HG03442 (cell line): Measurements from ENCODE around the gene NDUFB8.

Source experiments
- ATAC-seq: cut with Tn5 transposase; IDR thresholded peaks from one replicate; pipeline ENCODE4 v1.9.1; 2021; ENCODE audit warnings: mild to moderate bottlenecking, moderate library complexity; ENCODE audit not compliant: unreplicated experiment

Gene NDUFB8

DNA sequence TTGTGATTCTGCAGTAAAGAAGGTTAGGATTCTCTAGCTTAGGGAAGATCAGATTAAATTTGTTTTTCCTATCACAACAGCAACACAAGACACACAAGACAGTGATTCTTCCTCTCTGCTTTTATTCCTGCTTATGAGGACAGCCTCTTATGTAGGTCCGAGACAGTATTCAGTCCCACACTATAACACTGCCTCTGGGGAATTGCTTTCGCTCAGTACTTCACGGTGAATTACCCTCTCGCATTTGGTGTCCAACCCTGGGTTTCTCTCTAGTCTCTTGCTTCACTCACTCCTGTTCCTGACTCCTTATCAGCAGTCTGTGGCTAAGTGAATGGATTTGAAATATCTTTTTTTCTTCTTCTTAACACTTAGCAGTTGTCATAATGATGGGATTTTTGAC, 7.8 kb upstream of the NDUFB8 start:
- no peak for ATAC-seq

DNA sequence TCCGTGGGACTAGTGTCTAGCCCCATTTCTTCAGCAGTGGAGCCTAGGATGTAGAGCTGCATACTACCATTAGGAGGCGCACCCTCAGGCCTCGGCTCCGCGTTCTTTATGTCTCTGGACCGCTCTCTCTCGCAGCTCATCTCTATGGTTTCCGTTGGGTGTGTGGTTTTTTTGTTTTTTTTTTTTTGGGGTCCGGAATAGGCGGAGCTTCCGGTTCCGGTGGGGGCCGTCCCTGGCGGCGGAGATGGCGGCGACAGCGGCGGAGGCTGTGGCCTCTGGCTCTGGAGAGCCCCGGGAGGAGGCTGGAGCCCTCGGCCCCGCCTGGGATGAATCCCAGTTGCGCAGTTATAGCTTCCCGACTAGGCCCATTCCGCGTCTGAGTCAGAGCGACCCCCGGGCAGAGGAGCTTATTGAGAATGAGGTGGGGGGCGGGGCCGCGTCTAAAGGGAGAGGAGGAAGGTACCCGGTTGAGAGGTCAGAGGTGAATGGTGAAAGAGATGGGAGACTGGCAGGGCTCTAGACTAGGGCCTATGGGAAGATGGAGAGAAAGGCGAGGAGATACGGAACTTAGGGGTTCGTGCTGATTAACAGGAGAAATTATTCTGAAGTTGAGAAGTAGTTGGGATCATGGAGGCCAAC, 6.2 kb upstream of the NDUFB8 start, which contains the start of gene HIF1AN:
HIF1AN (plus strand) TSS at position 229 of the 639 bp plus-strand sequence; CDS start at position 245, 16 bp downstream.
- ATAC-seq: peak; percentile 94

DNA sequence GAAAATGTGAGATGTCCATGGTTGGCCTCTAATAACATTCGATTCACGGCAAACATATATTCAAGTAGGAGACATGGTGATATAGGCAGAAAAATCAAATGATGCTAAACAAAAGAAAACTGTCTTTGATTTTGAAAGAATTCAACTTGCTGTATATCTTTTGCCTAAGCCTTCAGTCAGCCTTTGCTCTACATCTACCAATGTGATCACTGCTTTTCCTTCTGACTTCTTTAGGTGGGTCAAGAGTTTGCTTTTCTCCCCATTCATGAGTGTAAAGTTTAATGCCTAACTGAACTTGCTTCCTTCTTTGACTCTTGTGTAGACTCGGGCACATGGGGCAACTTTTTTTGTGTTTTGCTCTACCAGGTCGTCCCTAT, 5.7 kb upstream of the NDUFB8 start:
- ATAC-seq: no peak

DNA sequence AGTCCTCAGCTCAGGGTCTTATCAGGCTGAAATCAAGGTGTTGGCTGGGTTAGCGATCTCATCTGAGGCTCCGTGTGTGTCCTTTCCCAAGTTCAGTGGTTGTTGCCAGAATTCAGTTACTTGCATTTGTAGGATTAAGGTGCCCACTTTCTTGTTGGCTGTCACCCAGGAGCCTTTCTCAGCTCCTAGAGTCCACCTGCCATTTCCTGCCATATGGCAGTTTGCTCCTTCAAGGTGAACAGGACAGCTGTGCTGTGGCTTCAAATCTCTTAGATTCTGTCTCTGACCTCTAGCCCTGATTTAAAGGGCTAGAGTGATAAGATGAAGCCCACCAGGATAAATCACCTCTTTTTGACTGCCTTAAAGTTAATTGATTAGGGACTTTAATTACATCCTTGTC, 5.1 kb upstream of the NDUFB8 start:
- ATAC-seq: no peak

DNA sequence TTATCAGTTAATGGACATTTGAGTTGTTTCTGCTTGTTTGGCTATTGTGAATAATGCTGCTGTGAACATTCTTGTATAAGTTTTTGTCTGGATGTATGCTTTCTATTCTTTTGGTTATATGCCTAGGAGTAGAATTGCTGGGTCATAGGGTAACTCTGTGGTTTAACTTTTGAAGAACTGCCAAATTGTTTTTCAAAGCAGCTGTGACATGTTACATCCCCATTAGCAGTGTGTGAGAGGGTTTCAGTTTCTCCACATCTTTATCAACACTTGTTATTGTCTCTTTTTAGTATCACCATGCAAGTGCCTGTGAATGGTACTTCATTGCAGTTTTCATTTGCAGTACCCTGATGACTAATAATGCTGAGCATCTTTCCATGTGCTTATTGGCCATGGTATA, 2.1 kb upstream of the NDUFB8 start:
- ATAC-seq: no peak

DNA sequence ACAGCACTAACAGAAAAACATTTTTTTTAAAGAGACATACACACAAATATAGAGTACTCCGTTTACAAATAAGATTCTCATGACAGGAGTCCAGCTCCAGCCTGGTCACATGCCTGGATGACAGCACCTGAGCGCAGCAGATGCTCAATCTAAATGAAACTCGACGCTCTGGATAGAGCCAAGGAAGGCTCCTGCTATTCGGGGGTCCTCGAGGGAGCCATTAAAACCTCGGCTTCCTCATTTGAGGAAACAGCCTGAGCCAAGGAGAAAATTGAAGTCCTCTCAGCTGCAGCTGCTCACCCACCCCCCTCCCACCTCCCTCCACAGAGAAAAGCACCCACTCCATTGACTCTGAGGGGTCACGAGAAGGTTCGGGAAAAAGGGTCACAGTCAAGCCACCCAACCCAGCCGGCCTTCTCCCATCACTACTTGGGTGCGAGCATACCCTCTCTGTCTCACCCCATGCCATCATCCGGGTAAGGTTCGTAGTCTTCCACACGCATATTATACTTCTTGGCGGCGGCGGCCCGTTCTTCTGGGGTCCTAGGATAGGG, 673 bp downstream of the NDUFB8 start:
- peak; percentile 26 for ATAC-seq

DNA sequence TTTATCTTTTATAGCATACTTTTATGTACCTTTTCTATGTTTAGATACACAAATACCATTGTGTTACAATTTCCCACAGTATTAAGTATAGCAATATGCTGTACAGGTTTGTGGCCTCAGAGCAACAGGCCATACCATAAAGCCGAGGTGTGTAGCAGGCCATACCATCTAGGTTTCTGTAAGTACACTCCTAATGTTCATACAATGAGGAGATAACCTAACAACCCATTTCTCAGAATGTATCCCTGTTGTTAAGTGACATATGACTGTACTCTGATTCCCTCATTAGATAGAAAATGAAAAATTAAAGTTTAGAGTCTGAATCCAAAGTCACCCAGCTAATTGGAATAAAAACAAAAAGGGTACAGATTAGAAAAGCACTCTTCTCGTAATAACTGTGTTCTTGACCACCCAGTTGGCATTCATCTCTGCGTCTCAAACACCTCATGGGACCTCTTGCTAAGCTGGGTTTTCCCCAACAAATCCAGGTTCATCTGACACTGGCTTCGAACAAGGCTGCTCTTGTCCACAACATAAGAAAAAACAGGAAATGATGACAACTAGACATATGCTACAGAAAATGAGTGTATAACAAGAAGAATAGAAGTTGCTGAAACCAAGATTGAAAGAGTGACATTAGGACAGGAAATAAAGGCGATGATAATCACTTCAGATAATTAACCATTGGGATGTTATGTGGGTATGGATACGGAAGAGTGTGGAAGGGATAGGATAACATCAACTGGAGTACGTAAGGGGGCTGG, 1.4 kb downstream of the NDUFB8 start:
- ATAC-seq: no peak

DNA sequence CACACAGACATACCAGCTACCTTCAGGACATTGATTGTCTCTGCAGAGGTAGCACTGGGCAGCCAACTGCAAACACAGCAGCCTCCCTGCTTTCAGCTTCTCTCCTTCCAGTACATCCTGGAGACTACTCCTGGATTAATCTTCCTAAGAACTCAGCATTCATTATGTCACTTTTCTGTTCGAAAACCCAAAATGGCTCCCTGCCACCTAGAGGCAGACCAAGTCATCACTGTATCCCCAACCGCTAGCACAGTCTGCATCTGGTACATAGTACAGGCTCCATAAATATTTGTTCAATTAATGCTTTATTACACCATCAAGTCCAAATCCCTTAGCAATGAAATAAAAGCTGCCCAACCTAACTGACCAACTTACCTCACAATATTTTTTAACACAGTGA, 5.0 kb downstream of the NDUFB8 start:
- no peak for ATAC-seq

DNA sequence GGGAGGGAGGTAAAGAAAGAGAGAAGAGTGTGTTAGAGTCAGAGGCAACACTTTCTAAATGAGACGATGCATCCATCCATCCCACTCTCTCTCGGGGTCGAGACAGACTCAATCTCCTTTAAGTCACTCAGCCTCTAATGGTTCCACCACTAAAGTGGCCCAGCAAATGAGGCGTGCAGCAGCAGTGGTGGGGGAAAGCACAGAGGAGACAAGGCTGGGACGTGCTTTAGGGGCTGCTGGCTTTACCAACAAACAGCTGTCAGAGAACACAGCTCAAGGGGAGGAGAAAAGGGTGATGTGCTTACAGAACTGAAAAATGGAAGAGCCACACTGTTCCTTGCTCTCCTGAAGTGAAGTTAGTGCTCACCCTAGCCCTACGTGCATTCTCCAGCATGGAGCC, 5.5 kb downstream of the NDUFB8 start:
- ATAC-seq: no peak

DNA sequence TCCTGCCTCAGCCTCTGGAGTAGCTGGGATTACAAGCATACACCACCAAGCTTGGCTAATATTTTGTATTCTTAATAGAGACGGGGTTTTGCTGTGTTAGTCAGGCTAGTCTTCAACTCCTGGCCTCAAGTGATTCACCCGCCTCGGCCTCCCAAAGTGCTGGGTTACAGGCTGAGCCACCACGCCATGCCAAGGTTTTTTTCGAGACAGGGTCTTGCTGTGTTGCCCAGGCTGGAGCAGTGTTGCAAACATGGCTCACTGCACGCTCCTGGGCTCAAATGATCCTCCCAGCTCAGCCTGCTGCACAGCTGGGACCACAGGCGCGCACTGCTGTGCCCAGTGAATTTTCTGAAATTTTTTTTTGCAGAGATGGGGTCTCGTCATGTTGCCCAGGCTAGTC, 6.7 kb downstream of the NDUFB8 start:
- ATAC-seq: no peak

DNA sequence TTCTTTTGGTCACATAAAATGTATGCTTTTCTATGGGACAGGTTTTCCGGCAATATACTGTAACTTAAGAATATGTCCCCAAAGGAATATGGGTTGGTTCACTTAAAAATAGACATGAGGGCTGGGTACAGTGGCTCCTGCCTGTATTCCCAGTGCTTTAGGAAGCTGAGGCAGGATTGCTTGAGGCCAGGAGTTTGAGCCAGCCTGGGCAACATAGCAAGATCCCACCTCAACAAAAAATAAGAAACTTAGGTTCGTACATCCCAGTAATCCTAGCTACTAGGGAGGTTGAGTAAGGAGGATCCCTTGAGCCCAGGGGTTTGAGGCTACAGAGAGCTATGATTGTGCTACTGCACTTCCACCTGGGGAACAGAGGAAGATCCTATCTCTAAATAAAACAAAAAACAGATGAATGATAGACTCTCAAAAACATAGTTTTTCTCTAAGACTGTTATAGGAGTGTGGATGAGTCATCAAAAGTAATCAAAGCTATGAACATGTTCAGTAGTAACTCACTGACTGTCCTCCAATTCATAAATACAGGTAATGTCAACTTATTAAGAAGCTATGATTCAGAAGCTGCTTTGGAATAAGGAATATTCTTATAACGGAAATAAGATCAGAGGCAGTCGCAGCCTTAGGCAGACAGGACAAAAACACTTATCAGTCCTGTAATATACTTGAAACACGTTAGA, 7.4 kb downstream of the NDUFB8 start:
- no peak for ATAC-seq

DNA sequence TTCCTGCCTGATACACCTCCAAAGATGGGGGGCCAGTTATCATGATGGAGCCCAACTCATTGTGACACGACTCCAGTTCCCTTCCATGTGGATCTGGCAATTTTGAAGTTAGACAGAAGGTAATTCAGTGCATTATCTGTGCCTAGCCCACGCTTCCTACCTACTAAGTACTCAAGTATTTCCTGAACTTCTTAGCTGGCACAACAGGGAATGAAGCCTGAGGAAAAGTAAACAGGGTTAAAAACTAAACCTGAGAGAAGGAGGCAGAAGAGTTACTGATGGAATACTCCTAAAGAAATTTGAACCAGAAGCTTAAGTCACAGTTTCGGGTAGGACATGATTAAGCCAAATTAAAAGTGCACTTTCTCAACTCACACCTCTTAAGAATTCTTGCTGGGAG, 8.9 kb downstream of the NDUFB8 start:
- ATAC-seq: no peak

DNA sequence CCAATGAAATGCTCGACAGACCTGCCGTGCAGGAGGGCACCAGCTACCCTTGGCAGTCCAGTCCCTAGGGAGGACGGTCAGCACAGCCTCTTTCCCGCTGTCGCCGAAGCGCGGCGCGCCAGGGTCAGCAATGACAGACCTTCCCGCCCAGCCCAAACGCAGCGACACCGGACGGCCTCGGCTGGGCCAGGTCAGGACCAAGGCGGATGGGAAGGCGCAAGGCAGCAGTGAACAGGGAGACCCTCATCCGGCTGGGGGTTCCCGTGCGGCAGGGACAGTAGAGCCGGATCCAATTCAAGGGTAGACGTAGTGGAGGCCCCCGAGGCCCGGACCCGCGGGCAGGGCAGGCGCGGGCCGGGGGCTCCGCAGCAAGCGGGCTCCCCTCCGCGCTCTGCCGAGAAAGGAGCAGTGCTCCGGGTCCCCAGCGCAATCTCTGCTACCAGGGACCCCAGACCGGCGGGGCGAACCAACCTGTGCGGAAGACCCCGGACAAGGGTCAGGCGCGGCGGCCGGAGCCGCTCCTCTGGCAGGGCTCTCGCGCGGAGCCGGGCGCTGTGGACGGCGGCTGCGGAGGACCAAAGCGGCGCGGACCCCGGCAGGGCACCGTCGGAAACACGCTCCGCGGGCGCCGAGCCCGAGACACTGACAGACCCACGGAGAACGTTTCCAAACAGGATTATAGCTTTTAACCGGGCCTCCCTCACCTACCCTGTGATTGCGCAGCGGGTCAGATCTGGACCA, 10.2 kb downstream of the NDUFB8 start, which contains the start of gene SEC31B:
SEC31B (minus strand) TSS at position 551 of the 741 bp plus-strand sequence. CDS start 2,909 bp downstream, outside the sequence.
- ATAC-seq: no peak

DNA sequence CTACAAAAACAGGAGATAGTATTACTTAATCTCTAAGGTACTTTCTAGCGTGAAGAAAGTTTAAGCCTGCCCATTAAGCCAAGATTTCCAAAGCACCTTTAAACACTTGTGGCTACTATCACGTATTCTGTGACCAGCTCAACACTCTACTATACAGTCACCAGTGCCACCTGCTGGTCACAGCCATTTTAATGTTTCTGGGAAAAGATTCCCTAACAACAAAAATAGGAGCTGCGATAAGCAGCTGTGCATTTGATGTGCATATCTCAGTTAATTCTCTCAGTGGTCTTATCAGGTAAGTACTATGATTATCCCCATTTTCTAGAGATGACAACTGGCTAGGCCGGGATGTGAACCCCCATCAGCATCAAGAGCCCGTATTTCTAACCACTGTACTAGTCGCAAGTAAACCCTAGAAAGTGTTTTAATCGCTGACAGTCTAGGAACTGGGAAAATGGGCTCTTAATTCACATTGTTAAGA, 10.9 kb downstream of the NDUFB8 start:
- ATAC-seq: no peak

DNA sequence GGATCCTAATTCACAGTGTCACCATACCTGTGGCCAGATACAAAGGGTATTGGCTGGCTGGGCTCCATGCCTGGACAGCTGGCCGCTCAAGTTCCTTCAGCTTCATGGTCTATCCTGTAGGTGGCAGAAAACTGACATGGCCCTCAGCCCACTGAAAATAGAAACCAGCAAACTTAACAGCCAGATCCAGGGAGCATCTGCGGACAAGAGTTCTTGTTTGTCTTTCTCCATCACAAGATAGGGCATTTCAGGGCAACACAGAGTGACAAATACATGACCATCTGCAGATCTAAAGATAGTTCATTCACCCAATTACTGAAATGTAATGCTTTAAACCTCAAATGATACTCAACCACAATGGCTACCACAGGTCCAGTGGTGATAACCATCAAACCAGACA, 12.8 kb downstream of the NDUFB8 start:
- no peak for ATAC-seq

DNA sequence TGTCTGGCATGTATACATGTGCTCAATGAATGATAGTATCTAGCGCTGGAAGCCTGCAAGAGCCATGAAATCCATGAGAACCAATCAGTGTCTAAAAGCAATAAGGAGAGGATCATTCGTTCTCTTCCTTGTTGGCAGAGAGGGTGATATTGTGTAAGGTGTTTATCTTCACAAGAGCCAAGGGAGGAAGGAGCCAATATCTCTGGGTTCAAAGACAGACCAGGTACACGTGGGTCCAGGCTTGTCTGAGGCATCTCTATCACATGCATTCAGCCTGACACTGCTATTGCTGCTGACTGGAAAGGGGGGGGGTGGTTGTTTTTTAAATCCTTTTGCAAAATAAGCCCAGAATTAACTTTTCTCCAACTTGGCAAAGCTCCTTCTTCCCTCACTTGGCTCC, 14.1 kb downstream of the NDUFB8 start:
- ATAC-seq: no peak

DNA sequence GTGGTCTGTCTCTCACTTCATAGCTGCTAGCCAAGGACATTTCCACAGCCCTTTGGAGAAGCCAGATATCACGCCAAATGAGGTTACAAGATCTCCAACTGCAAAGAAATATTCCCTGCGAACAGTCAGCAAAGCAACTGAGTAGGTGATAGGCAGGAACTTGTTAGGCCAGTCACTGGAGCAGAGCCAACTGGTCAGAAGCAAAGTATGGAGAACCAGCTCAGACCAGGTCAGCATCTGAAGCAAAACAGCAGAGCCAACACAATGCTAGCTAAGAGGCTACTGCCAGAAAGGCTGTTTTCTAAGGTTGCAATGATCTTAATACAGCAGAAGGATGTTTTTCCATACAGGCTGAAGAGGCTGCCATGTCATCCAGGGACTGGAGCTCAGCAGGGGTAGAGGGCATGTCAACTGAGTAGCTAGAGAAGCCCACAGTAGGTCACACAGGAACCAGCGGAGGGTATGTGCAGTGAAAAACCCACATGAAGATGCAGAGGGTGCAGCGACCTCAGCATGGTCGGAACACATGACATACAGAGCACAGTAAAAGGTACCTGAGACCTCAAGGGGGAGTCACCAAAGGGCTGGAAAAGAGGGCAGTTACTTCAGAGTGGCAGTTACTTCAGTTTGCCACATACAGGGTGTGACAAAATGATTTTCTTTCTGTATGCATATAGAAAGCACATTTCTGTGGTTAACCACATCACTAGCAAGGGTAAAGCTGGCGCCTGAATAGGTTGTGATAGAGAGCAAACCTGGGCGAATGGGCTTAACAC, 18.9 kb downstream of the NDUFB8 start:
- peak; percentile 41 for ATAC-seq

DNA sequence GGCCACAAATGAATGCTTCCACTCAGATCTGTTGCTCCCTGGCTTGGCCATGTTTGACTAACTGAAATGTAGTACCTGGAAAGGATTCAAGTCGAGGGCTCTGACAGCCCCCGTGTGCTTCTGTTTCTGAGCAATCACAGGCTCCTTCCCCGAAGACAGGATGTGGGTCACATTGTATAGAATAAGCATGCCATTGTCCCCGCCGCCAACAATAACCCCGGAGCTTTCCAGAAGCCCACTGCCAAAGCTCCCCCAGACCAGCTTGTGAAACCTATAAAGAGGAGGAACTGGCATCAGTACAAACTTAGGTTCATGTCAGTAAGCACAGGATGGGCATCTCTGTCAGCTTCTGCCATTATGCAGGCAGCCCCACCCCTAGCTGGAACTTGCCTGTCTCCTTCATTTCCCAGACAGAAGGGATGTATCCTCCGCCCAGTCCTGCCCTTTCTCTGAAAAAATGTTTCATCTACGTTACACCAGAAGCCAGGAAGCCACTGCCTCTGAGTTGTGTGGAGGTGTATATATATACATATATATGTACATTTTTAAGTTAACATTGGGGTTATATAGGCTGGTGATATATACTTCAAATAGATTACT, 20.3 kb downstream of the NDUFB8 start:
- ATAC-seq: no peak

DNA sequence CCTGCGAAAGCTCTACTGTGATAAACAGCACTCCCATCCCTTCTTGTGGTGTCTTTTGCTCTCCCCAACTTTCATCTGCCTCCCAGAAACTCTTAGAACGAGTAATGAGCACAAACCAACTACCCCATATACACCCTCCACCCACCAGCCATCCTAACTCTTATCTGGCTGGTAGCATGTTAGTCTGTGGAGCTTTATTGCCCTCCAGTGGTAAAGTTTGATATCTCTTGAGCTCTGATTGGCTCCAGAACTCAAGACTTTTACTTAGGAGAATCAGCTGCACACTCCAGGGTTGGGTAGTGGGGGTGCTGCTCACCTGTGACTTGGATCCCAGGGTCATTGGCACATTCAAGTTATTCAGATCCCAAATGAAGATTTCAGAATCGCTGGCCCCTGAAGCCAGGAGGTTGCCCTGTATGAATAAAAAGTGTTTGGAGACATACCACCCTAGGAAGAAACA, 20.9 kb downstream of the NDUFB8 start:
- no peak for ATAC-seq
